PC-9 (cell line): ENCODE data around the gene FOXP1.

ENCODE experiments used
- EZH2 ChIP-seq: fragments of 200-600 bp; sonication (generic); IDR thresholded peaks from 2 replicates; pipeline ENCODE4 v1.8.0; 2017; ENCODE audit warnings: antibody characterized with exemption, low read depth
- TF ChIP-seq, protein P1 (sequence below): fragments of 200-600 bp; sonication (generic); conservative IDR thresholded peaks from 2 replicates; pipeline ENCODE4 v1.6.1; 2017; ENCODE audit warnings: mixed run types, antibody characterized with exemption, mild to moderate bottlenecking, moderate library complexity

DNA sequence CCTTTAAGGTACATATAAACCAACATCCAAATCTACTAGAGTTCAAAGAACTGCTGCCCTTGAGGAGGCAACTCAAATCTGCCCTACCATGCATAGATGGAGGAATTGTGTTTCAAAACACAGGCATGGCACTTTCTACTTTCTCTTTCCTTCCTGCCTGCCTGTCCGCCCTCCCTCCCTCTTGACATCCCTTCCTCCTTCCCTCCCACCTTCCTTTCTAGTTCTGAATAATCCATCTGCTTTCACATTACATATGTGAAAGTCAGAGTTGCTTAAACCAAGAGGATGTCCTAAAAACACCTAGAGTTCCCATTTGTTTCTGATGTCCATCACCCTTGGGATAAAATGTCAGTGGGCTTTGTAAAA is 537.6 kb downstream of the FOXP1 start:
- TF ChIP-seq, protein P1, sequence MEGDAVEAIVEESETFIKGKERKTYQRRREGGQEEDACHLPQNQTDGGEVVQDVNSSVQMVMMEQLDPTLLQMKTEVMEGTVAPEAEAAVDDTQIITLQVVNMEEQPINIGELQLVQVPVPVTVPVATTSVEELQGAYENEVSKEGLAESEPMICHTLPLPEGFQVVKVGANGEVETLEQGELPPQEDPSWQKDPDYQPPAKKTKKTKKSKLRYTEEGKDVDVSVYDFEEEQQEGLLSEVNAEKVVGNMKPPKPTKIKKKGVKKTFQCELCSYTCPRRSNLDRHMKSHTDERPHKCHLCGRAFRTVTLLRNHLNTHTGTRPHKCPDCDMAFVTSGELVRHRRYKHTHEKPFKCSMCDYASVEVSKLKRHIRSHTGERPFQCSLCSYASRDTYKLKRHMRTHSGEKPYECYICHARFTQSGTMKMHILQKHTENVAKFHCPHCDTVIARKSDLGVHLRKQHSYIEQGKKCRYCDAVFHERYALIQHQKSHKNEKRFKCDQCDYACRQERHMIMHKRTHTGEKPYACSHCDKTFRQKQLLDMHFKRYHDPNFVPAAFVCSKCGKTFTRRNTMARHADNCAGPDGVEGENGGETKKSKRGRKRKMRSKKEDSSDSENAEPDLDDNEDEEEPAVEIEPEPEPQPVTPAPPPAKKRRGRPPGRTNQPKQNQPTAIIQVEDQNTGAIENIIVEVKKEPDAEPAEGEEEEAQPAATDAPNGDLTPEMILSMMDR, result no peak
- no peak for TF ChIP-seq EZH2
